ENCODE results near the gene SNED1. TPM values are rescaled to one million over a fixed set of nuclear protein-coding genes. Genes with fewer than 3 reads are reported as not detected.

The SNED1 gene
- total and polyA plus RNA-seq, 3 experiments from 2014 or later = 0.90 to 3.5 (median 1.8) TPM

- Mint-ChIP-seq H3K27ac (peak overlapping the region in 2 of 8 donors; percentile 78 to 81), H3K4me1 (peaks cover 11 to 43% (median 14%) of the 10 kb centered on the region in 3 donors), H3K27me3 (peaks cover 0 to 4% of the 10 kb centered on the region in 2 donors), H3K4me3 (peak overlapping the region in 2 of 7 donors; percentile 14 to 41), H3K36me3 (peaks cover 4 to 11% (median 5%) of the 10 kb centered on the region in 3 donors), H3K9me3 (peaks cover 0 to 4% (median 2%) of the 10 kb centered on the region in 5 donors)
- Histone ChIP-seq H3K4me3 (ENCODE audit: low read length) (no peak overlapping the region), H3K36me3 (ENCODE audit: insufficient read depth, low read length) (no peaks in the 10 kb centered on the region), H3K27me3 (ENCODE audit: insufficient read depth, low read length, poor library complexity, severe bottlenecking) (no peaks in the 10 kb centered on the region), H3K9me3 (ENCODE audit: low read length) (no peaks in the 10 kb centered on the region), H3K27ac (ENCODE audit: low read depth, low read length) (no peak overlapping the region), H3K4me1 (ENCODE audit: insufficient read depth, low read length) (peaks cover 14% of the 10 kb centered on the region)
- ChIA-PET POLR2A (no interaction called here), CTCF (no interaction called here)
- DNase-seq = no peak
Measured at GRCh38 chr2:241040081-241040803, 41.8 kb downstream of the SNED1 start.

- H3K36me3 Mint-ChIP-seq = peaks cover 4 to 11% (median 5%) of the 10 kb centered on the region in 3 donors
- ChIA-PET CTCF (no interaction called here), POLR2A (no interaction called here)
- H3K27me3 ChIP-seq (ENCODE audit: insufficient read depth, low read length, poor library complexity, severe bottlenecking) = no peaks in the 10 kb centered on the region
- H3K9me3 Mint-ChIP-seq = peaks cover 0 to 13% (median 2%) of the 10 kb centered on the region in 5 donors
- no peaks in the 10 kb centered on the region for H3K36me3 ChIP-seq (ENCODE audit: insufficient read depth, low read length)
- peak overlapping the region in 5 of 8 donors; percentile 24 to 82 (median 47) for H3K27ac Mint-ChIP-seq
- H3K4me3 ChIP-seq (ENCODE audit: low read length) = no peak overlapping the region
- H3K27ac ChIP-seq (ENCODE audit: low read depth, low read length) = no peak overlapping the region
- H3K4me1 ChIP-seq (ENCODE audit: insufficient read depth, low read length) = peaks cover 13% of the 10 kb centered on the region
- peaks cover 0 to 4% of the 10 kb centered on the region in 2 donors for H3K27me3 Mint-ChIP-seq
- H3K4me3 Mint-ChIP-seq = peak overlapping the region in 1 of 7 donors; percentile 27
- no peaks in the 10 kb centered on the region for H3K9me3 ChIP-seq (ENCODE audit: low read length)
- peaks cover 9 to 37% (median 14%) of the 10 kb centered on the region in 3 donors for H3K4me1 Mint-ChIP-seq
- no peak for DNase-seq
Measured at GRCh38 chr2:241041589-241042158, 43.3 kb downstream of the SNED1 start.

GRCh38 chr2:241043581-241043980 lies 45.2 kb downstream of the SNED1 start:
- no peak overlapping the region for H3K27ac Mint-ChIP-seq
- CTCF ChIA-PET = no interaction called here
- Histone ChIP-seq H3K4me1 (ENCODE audit: insufficient read depth, low read length) (no peaks in the 10 kb centered on the region), H3K4me3 (ENCODE audit: low read length) (no peak overlapping the region), H3K27me3 (ENCODE audit: insufficient read depth, low read length, poor library complexity, severe bottlenecking) (no peaks in the 10 kb centered on the region), H3K36me3 (ENCODE audit: insufficient read depth, low read length) (no peaks in the 10 kb centered on the region), H3K9me3 (ENCODE audit: low read length) (no peaks in the 10 kb centered on the region), H3K27ac (ENCODE audit: low read depth, low read length) (no peak overlapping the region)
- POLR2A ChIA-PET = no interaction called here
- peaks cover 4 to 6% (median 5%) of the 10 kb centered on the region in 3 donors for H3K36me3 Mint-ChIP-seq
- H3K9me3 Mint-ChIP-seq = peaks cover 0 to 13% (median 2%) of the 10 kb centered on the region in 5 donors
- H3K4me1 Mint-ChIP-seq = peaks cover 0 to 21% (median 6%) of the 10 kb centered on the region in 3 donors
- H3K27me3 Mint-ChIP-seq = no peaks in the 10 kb centered on the region
- no peak for DNase-seq
- H3K4me3 Mint-ChIP-seq = no peak overlapping the region

GRCh38 chr2:241047253-241048010 lies 49.0 kb downstream of the SNED1 start:
- H3K4me3 Mint-ChIP-seq = no peak overlapping the region
- Histone ChIP-seq H3K9me3 (ENCODE audit: low read length) (no peaks in the 10 kb centered on the region), H3K27me3 (ENCODE audit: insufficient read depth, low read length, poor library complexity, severe bottlenecking) (no peaks in the 10 kb centered on the region), H3K27ac (ENCODE audit: low read depth, low read length) (no peak overlapping the region), H3K36me3 (ENCODE audit: insufficient read depth, low read length) (no peaks in the 10 kb centered on the region), H3K4me1 (ENCODE audit: insufficient read depth, low read length) (no peaks in the 10 kb centered on the region), H3K4me3 (ENCODE audit: low read length) (no peak overlapping the region)
- H3K36me3 Mint-ChIP-seq = peaks cover 2 to 5% (median 4%) of the 10 kb centered on the region in 3 donors
- CTCF ChIA-PET = no interaction called here
- POLR2A ChIA-PET = no interaction called here
- peaks cover 0 to 13% (median 2%) of the 10 kb centered on the region in 5 donors for H3K9me3 Mint-ChIP-seq
- no peaks in the 10 kb centered on the region for H3K4me1 Mint-ChIP-seq
- no peak for DNase-seq
- H3K27me3 Mint-ChIP-seq = no peaks in the 10 kb centered on the region
- no peak overlapping the region for H3K27ac Mint-ChIP-seq

- Mint-ChIP-seq H3K27ac (no peak overlapping the region), H3K27me3 (no peaks in the 10 kb centered on the region), H3K9me3 (peaks cover 0 to 13% (median 2%) of the 10 kb centered on the region in 5 donors), H3K4me3 (no peak overlapping the region), H3K4me1 (no peaks in the 10 kb centered on the region), H3K36me3 (peaks cover 2 to 4% (median 2%) of the 10 kb centered on the region in 3 donors)
- DNase-seq = no peak
- H3K4me1 ChIP-seq (ENCODE audit: insufficient read depth, low read length) = no peaks in the 10 kb centered on the region
- no peak overlapping the region for H3K4me3 ChIP-seq (ENCODE audit: low read length)
- no peaks in the 10 kb centered on the region for H3K27me3 ChIP-seq (ENCODE audit: insufficient read depth, low read length, poor library complexity, severe bottlenecking)
- H3K27ac ChIP-seq (ENCODE audit: low read depth, low read length) = no peak overlapping the region
- ChIA-PET POLR2A (no interaction called here), CTCF (no interaction called here)
- no peaks in the 10 kb centered on the region for H3K9me3 ChIP-seq (ENCODE audit: low read length)
- H3K36me3 ChIP-seq (ENCODE audit: insufficient read depth, low read length) = no peaks in the 10 kb centered on the region
Measured at GRCh38 chr2:241048149-241048948, 49.9 kb downstream of the SNED1 start.

GRCh38 chr2:241048949-241049343 lies 50.5 kb downstream of the SNED1 start:
- Histone ChIP-seq H3K27me3 (ENCODE audit: insufficient read depth, low read length, poor library complexity, severe bottlenecking) (no peaks in the 10 kb centered on the region), H3K4me1 (ENCODE audit: insufficient read depth, low read length) (no peaks in the 10 kb centered on the region), H3K9me3 (ENCODE audit: low read length) (no peaks in the 10 kb centered on the region), H3K36me3 (ENCODE audit: insufficient read depth, low read length) (no peaks in the 10 kb centered on the region), H3K4me3 (ENCODE audit: low read length) (no peak overlapping the region), H3K27ac (ENCODE audit: low read depth, low read length) (no peak overlapping the region)
- H3K27me3 Mint-ChIP-seq = no peaks in the 10 kb centered on the region
- ChIA-PET CTCF (no interaction called here), POLR2A (no interaction called here)
- no peak overlapping the region for H3K27ac Mint-ChIP-seq
- peaks cover 2% of the 10 kb centered on the region in 3 donors for H3K36me3 Mint-ChIP-seq
- no peak for DNase-seq
- no peaks in the 10 kb centered on the region for H3K4me1 Mint-ChIP-seq
- H3K9me3 Mint-ChIP-seq = peaks cover 0 to 13% (median 2%) of the 10 kb centered on the region in 5 donors
- H3K4me3 Mint-ChIP-seq = no peak overlapping the region

GRCh38 chr2:241049739-241050623 lies 51.6 kb downstream of the SNED1 start:
- H3K36me3 Mint-ChIP-seq = peaks cover 0 to 2% (median under 1%) of the 10 kb centered on the region in 3 donors
- Histone ChIP-seq H3K27ac (ENCODE audit: low read depth, low read length) (no peak overlapping the region), H3K4me1 (ENCODE audit: insufficient read depth, low read length) (no peaks in the 10 kb centered on the region), H3K4me3 (ENCODE audit: low read length) (no peak overlapping the region), H3K36me3 (ENCODE audit: insufficient read depth, low read length) (no peaks in the 10 kb centered on the region), H3K9me3 (ENCODE audit: low read length) (no peaks in the 10 kb centered on the region), H3K27me3 (ENCODE audit: insufficient read depth, low read length, poor library complexity, severe bottlenecking) (no peaks in the 10 kb centered on the region)
- H3K27ac Mint-ChIP-seq = no peak overlapping the region
- CTCF ChIA-PET = no interaction called here
- no peaks in the 10 kb centered on the region for H3K27me3 Mint-ChIP-seq
- DNase-seq = peak in 1 of 5 donors; percentile 41
- no peaks in the 10 kb centered on the region for H3K4me1 Mint-ChIP-seq
- H3K4me3 Mint-ChIP-seq = no peak overlapping the region
- POLR2A ChIA-PET = no interaction called here
- H3K9me3 Mint-ChIP-seq = peaks cover 0 to 11% (median 2%) of the 10 kb centered on the region in 5 donors
